NCI-H1105 treated with DMSO at 0.1 percent for 48 hours (cell line): Measurements from ENCODE around the gene NR2F1-AS1.

Experiments used
- DNase-seq: peaks from one replicate; lab custom pipeline; 2025; lab: John Stamatoyannopoulos, UW

NR2F1-AS1 gene

DNA sequence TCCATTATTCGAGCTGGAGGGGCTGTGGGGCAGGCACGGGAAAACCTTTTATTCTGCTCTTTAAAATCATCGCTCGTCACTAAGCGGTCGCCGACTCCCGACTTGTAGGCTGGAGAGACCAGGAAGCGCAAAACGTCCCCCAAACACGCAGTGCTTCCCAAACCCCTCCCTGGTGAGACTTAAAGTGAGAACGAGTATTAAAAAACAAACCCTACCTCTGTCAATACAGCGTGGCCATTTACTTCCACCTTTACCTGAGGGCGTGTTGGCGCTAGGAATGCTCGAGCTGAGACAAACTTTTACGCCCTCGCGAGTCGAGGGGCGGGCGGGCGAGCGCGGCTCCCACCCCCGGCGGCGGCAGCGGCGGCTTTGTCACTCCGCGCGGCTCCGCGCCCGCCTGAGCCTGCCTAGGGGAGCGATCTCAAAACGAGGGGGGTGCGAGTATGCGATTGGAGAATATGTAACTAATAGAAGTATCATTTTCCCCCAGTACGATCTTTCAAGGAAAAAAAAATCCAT is at the start of gene NR2F1-AS1:
NR2F1-AS1 (minus strand) TSS at position 293 of the 519 bp plus-strand sequence.
- DNase-seq = no peak

DNA sequence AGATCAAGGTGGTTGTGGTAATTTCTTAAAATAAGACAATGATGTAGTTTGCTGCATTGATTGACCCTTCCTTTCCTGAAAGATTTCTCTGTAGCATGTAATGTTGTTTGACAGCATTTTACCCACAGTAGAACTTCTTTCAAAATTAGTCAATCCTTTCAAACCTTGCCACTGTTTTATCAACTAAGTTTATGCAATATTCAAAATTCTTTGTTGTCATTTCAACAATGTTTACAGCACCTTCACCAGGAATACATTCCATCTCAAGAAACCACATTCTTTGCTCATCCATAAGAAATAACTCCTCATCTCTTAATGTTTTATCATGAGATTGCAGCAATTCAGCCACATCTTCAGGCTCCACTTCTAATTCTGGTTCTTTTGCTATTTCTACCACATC is 45.8 kb upstream of the NR2F1-AS1 start:
- DNase-seq = no peak

- DNase-seq = no peak
These were observed 42.1 kb upstream of the NR2F1-AS1 start for GRCh38 chr5:93623153-93623552.

DNA sequence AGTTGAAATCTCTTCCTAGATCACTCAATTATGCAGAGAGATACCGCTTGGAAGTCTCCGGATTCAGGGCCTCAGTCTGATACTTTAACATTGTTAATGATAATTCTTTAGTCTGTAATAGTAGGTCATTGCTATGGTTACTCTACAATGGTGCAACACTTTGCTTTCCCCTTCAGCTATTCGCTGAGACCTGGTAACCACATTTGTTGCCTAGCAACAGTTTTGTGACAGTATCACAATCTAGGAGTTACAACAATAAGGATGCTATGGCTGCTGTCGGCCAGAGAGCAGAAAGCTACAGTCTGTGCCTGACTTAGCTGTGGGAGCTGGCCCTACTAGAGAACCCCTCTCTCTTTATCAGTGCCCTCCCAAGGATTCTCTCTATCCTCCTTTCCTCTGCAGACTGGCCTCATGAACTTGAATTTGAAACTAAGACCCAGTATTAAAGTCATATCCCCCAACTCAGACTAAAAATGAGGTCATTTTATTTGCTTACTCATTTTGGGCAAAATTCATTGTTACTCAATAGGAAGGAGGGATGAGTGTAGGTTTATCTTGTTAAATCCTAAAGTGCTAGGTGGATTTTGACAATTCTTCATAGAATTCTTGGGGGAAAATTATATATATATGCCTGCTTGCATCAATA is 41.3 kb upstream of the NR2F1-AS1 start:
- peak; percentile 17 for DNase-seq

DNA sequence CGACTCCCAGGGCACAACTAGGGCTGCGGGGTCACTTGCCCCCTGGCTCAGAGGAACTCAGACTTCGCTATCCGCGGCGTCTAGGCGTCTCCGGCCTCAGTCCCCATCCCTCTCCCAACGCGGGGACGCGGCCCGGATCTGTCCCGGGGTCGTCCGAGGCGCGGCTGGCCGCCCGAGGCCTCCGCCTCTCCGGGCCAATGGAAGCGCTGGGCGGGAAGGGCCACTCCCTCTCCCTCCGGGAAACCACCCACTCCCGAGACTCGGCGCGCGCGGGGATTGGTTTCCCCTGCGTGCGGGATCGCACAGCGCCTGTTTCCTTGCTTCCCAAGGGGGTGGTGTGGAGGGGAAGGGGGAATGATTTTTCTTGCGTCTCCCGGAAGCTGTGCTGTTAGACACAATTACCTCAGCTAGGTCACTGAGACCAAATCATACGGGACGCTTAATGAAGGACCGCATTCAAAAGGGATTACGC is 40.3 kb upstream of the NR2F1-AS1 start:
- peak; percentile 58 for DNase-seq

- peak; percentile 65 for DNase-seq
These were observed 39.7 kb upstream of the NR2F1-AS1 start for GRCh38 chr5:93620487-93621326.

- DNase-seq = no peak
These were observed 35.6 kb upstream of the NR2F1-AS1 start for GRCh38 chr5:93616538-93617174.

DNA sequence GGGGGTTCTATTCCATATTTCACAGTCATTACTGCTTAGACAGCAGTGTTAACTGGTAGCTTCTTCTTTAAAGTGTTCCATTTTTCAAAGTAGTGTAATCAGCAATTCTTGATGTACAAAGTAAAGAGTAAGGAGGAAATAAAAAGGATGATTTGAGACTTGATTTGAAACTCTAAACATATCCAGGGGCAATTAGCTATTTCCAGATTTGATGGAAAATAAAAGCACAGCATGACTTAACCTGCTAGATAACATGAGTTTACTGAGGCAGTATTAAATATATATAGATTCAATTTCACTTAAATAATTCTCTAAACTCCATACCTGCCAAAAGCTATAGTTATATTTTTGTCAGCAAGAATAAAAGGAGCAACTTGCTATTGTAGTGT is 31.8 kb upstream of the NR2F1-AS1 start:
- DNase-seq = no peak

DNA sequence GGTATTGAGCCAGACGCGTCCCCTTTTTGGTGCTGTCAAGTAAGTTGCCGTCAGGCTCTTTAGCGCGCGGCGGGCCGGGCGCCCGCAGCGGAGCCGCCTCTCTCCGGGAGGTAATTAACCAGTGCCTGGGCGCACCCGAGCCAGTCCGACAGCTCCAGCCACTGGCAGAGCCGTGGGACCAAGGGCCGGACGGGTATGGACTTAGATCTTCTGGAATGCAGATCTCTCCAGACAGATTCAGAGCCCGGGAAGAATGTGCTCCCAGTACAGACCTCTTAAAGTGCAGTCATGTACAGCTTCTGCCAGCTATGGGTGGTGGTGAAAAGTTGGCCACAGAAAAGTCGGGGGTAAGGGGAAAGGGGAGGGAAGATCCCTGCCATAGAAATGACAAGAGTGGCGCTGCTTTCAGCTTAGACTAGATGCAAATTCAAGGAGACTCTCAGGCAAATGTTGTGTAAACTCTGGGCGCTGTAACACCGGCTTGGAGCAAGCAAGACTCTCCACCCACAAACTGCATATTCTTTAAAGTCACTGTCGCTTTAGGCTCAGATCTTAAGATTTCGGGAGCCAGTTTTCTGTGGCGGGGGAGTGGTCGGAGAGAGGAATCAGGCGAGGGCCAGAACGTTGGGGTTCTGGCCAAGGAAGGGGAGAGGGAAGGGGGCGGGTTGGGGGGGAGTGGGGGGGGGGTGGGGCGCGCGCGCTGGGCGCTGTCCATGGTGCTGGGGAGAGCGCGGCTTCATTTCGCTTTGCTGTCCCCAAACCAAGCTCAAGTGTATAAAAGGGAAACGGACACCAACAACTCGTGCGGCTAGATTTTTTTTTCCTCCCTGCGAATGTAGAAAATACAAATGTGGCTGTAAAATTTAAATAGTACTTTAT is 31.2 kb upstream of the NR2F1-AS1 start:
- peak; percentile 10 for DNase-seq

DNA sequence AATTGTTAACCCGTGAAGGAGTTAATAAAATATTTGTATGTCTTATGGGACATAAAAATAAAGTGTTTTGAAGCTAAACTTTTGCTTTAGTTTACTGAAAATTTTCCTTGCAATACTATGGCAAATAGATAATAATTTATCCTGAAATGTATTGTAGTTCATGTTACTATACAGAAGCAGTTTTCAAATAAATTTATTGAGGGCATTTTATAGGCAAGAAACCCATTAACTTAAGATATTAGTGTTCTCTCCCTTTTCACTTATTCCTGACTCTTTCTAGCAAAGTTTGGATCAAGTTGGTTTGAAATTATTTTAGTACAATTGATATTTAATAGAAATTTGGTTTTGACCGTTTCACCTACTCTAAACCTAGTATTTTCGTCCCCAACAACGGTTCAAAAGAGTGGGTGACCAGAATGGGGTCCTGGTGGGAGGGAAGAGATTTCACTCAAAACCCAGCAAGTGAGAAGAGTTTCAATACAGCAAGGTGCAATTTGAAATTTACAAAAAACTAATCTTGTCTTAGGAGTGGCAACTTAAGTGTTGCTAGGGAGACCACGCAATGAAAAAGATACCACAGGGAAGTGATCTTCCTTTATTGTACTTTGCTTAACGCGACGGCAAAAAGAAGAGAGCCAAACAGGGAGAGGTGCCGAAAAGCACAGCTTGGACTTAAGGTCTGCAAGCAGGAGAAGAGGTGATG is 30.4 kb upstream of the NR2F1-AS1 start:
- no peak for DNase-seq

DNA sequence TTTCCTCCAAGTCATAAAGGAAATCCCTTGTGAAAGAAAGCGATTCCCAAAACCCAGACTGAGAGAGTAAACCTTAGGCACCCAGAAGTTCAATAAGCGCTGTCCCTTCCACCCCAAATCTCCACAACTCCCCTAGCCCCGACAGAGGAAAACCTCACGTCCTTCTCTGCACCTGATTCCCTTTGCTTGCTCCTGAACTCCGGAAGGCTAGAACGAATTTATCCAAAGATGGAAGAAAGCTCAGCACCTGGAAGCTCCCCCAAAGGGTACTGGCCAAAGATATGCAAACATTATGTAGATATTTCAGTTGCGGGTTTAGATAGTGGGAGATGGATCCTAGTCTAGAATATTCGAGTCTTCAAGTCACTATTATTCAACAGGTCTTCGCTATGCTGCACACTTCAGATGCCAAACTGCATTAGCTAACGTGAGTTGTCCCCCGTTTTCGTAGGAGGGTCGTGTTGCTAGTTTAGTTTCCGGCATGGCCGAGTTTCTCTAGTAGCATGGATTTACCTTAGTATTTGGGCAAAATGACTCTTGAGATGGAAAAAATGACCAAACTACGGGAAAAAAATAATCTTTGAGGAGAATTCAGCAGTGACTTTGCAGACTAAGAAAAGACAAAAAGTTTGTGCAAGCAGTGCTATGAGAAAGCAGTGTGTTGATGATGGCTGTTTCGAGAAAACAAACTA is 29.7 kb upstream of the NR2F1-AS1 start:
- DNase-seq = no peak

DNA sequence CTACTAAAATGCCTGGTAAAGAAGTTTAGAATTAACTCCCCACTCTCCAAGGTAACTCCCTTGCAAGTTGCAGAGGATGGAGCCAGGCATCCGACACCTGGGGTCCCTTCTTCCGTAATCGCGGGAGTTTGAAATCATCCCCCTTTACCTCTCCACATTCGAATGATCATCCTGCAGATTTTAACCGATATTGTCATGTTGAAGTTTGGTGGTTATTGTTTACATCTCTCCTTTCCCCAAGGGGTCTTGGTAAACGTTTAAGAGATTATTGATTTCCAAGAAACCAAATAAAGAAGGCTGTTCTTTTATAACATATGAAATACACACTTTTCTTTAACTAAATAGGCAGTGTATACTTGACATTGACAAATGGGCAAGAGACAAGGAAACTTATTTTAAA is 28.7 kb upstream of the NR2F1-AS1 start:
- DNase-seq = no peak

GRCh38 chr5:93608855-93609254 is 27.8 kb upstream of the NR2F1-AS1 start:
- no peak for DNase-seq

DNA sequence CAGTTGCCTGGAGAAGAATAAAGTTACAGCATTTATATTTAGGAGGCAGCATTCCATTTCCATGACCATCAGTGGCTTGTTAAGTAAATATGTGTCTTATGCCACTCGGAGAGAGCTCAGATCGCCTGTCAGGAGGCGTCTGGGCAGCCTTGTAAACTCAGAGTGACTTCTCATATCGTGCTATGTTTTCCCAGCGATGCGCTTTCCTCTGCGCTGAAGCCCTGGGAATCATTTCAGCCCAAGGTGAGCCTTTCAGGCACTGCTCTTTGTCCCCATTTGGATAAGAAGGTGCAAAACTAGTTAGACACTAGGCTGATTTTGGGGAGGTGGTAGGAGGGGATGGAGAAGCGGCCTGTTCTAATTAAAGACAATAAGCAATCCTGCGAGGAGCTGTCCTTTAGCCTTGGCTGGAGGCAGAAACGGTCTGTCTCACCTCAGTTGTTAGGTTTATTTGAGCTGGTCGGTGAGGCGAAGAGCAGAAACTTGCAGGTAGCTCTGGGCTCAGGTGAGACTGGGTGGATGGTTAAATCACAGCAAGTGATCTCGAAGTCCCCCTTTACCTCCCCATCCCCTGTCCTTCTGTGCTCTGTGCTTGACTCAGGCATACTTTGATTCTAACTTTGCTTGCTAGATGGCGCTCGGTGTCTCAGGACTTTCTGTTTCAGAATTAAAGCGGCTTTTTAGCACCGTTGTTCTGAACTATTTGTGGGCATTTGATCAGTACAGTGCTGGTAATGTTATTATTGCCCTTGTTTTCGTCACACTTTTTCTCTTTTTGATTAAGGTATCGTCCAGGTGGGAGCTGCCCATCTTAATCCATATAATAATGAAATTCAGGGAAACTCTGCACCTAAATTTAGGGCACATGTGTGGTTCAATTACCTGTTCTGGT is 26.6 kb upstream of the NR2F1-AS1 start:
- DNase-seq = no peak

GRCh38 chr5:93606382-93606752 is 25.3 kb upstream of the NR2F1-AS1 start:
- DNase-seq = no peak

DNA sequence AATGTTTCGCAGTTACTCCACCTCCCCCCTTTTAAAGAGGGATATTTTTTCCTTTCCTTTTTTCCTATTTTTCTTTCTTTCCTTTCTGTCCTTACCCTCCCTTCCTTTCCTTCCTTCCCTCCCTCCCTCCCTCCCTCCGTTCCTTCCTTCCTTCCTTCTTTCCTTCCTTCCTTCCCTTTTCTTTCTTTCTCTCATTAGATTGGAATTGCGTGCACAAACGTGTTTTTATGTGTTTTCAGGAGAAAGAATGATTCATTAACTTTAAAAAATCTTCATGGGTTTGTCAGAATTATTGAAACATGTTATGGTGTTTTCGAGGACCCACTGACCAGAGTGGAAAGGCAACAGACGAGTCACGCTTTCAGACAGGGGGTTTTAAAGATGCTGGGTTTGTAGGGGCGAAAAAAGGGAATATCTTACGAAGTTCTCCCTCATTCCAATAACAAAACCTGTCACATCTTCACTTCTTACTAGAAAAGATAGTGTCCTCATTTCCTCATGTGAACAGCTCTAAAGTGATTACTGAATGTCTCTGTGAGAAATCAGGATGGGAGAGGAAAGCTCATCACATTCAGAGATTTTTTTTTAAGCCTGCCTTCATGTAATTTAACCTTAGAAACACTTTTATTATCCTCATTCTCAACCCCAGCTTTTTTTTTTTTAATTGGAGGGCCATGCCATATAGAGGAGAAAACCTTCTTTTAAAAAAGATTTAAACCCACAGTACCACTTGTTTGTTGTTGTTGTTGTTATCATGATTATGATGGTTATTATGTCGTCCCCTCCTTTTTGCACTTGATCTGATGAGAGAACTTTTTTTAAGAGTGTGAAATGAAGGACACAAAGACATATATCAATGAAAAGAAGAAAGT is 23.9 kb upstream of the NR2F1-AS1 start:
- DNase-seq = no peak

GRCh38 chr5:93603793-93604643 is 23.0 kb upstream of the NR2F1-AS1 start:
- DNase-seq = peak; percentile 20
